H9 (cell line): Measurements from ENCODE around the gene ATG14. TPM values are rescaled to one million over a fixed set of nuclear protein-coding genes. Genes with fewer than 3 reads are reported as not detected.

ENCODE experiments used
- DNase-seq: peaks from one replicate; pipeline ENCODE4 v3.0.0-alpha.2; 2017
- H2AFZ ChIP-seq: one replicate; pipeline ENCODE4 v1.6.1; 2013; ENCODE audit warnings: mild to moderate bottlenecking, low read length, control low read depth, moderate library complexity
- H2AK5ac ChIP-seq: 2 replicates; pipeline ENCODE4 v1.6.1; 2013; ENCODE audit warnings: low read length, control low read depth, mixed read lengths; ENCODE audit not compliant: insufficient read length
- H2BK120ac ChIP-seq: one replicate; pipeline ENCODE4 v1.6.1; 2013; ENCODE audit warnings: low read depth, mild to moderate bottlenecking, low read length, control low read depth, inconsistent platforms; ENCODE audit not compliant: poor library complexity, severe bottlenecking
- H2BK12ac ChIP-seq: 2 replicates; pipeline ENCODE4 v1.6.1; 2013; ENCODE audit warnings: low read length, control low read depth, mixed read lengths, low read depth; ENCODE audit not compliant: insufficient read length
- H2BK15ac ChIP-seq: 2 replicates; pipeline ENCODE4 v1.6.1; 2013; ENCODE audit warnings: low read depth, low read length, control low read depth
- H2BK20ac ChIP-seq: one replicate; pipeline ENCODE4 v1.6.1; 2013; ENCODE audit warnings: low read depth, mild to moderate bottlenecking, low read length, control low read depth, inconsistent platforms; ENCODE audit not compliant: poor library complexity, severe bottlenecking
- H2BK5ac ChIP-seq: 2 replicates; pipeline ENCODE4 v1.6.1; 2013; ENCODE audit warnings: low read length, control low read depth, mixed read lengths; ENCODE audit not compliant: insufficient read length
- H3K14ac ChIP-seq: 2 replicates; pipeline ENCODE4 v1.6.1; 2013; ENCODE audit warnings: low read length, control low read depth; ENCODE audit not compliant: insufficient read depth
- H3K18ac ChIP-seq: 2 replicates; pipeline ENCODE4 v1.6.1; 2013; ENCODE audit warnings: low read depth, mild to moderate bottlenecking, mixed read lengths, low read length, control low read depth; ENCODE audit not compliant: insufficient read length
- H3K23ac ChIP-seq: 2 replicates; pipeline ENCODE4 v1.6.1; 2013; ENCODE audit warnings: low read length, control low read depth, mixed read lengths, low read depth; ENCODE audit not compliant: insufficient read length
- H3K23me2 ChIP-seq: 2 replicates; pipeline ENCODE4 v1.6.1; 2013; ENCODE audit warnings: low read depth, mild to moderate bottlenecking, mixed read lengths, low read length, control low read depth; ENCODE audit not compliant: insufficient read length, poor library complexity, severe bottlenecking
- H3K27ac ChIP-seq: 2 replicates; pipeline ENCODE4 v1.5.1; 2013; ENCODE audit warnings: low read length, control low read depth, mixed read lengths, low read depth; ENCODE audit not compliant: insufficient read length
- H3K27me3 ChIP-seq: 2 replicates; pipeline ENCODE4 v1.6.1; 2013; ENCODE audit warnings: low read length, control low read depth, inconsistent platforms; ENCODE audit not compliant: insufficient read depth
- H3K4ac ChIP-seq: 2 replicates; pipeline ENCODE4 v1.6.1; 2013; ENCODE audit warnings: low read depth, mild to moderate bottlenecking, control low read depth, inconsistent platforms, low read length, moderate library complexity
- H3K4me1 ChIP-seq: 2 replicates; pipeline ENCODE4 v1.6.1; 2013; ENCODE audit warnings: low read length, control low read depth, inconsistent platforms; ENCODE audit not compliant: insufficient read depth
- H3K4me2 ChIP-seq: 2 replicates; pipeline ENCODE4 v1.6.1; 2013; ENCODE audit warnings: low read length, control low read depth, mixed read lengths; ENCODE audit not compliant: insufficient read length, insufficient read depth
- H3K56ac ChIP-seq: 2 replicates; pipeline ENCODE4 v1.6.1; 2013; ENCODE audit warnings: low read depth, mild to moderate bottlenecking, mixed read lengths, low read length, control low read depth; ENCODE audit not compliant: insufficient read length
- H3K79me1 ChIP-seq: 2 replicates; pipeline ENCODE4 v1.6.1; 2013; ENCODE audit warnings: low read depth, mild to moderate bottlenecking, moderate library complexity, low read length, control low read depth, inconsistent platforms; ENCODE audit not compliant: insufficient read depth, poor library complexity, severe bottlenecking
- H3K79me2 ChIP-seq: 2 replicates; pipeline ENCODE4 v1.6.1; 2013; ENCODE audit warnings: low read length, control low read depth, inconsistent platforms; ENCODE audit not compliant: insufficient read depth
- H3K9ac ChIP-seq: 2 replicates; pipeline ENCODE4 v1.6.1; 2013; ENCODE audit warnings: low read length, control low read depth, mixed read lengths; ENCODE audit not compliant: insufficient read length; ENCODE audit errors: extremely low read depth
- H3K9me3 ChIP-seq: one replicate; pipeline ENCODE4 v1.6.1; 2013; ENCODE audit warnings: low read depth, low read length, inconsistent platforms; ENCODE audit not compliant: control insufficient read depth
- H3T11ph ChIP-seq: one replicate; pipeline ENCODE4 v1.6.1; 2013; ENCODE audit warnings: mild to moderate bottlenecking, low read length, control low read depth, inconsistent platforms
- H4K20me1 ChIP-seq: one replicate; pipeline ENCODE4 v1.6.1; 2013; ENCODE audit not compliant: control insufficient read depth, insufficient read length, insufficient read depth
- H4K5ac ChIP-seq: 2 replicates; pipeline ENCODE4 v1.6.1; 2013; ENCODE audit warnings: low read depth, mild to moderate bottlenecking, mixed read lengths, low read length, control low read depth; ENCODE audit not compliant: insufficient read length
- H4K8ac ChIP-seq: replicated peaks from 2 replicates; pipeline ENCODE4 v1.6.1; 2013; ENCODE audit warnings: low read length, control low read depth, mixed read lengths, low read depth; ENCODE audit not compliant: insufficient read length
- H4K91ac ChIP-seq: 2 replicates; pipeline ENCODE4 v1.6.1; 2013; ENCODE audit warnings: low read depth, mild to moderate bottlenecking, moderate library complexity, mixed read lengths, low read length, control low read depth; ENCODE audit not compliant: insufficient read length
- H3K27ac Mint-ChIP-seq, 3 experiments: 2 replicates in 2 of 3; 3 replicates in 1 of 3; pipeline ENCODE4 v1.8.0; 2020 to 2021; ENCODE audit warnings: mixed read lengths in 3 of 3, mild to moderate bottlenecking in 1 of 3, moderate library complexity in 1 of 3
- H3K27me3 Mint-ChIP-seq: 2 replicates; pipeline ENCODE4 v1.8.0; 2021; ENCODE audit warnings: low read depth, mild to moderate bottlenecking, moderate library complexity, mixed read lengths
- H3K36me3 Mint-ChIP-seq, 3 experiments: 2 replicates in 2 of 3; 3 replicates in 1 of 3; pipeline ENCODE4 v1.8.0; 2020 to 2021; ENCODE audit warnings: low read depth in 3 of 3, mixed read lengths in 3 of 3; ENCODE audit not compliant: insufficient read depth in 1 of 3
- H3K4me1 Mint-ChIP-seq, 2 experiments: 2 replicates each; pipeline ENCODE4 v1.8.0; 2020; ENCODE audit warnings: mixed read lengths in 2 of 2
- H3K4me3 Mint-ChIP-seq, 2 experiments: 2 replicates in 1 of 2; 3 replicates in 1 of 2; pipeline ENCODE4 v1.8.0; 2020 to 2021; ENCODE audit warnings: mild to moderate bottlenecking in 2 of 2, mixed read lengths in 2 of 2, moderate library complexity in 1 of 2
- H3K9me3 Mint-ChIP-seq, 2 experiments: 2 replicates in 1 of 2; 3 replicates in 1 of 2; pipeline ENCODE4 v1.8.0; 2020; ENCODE audit warnings: mild to moderate bottlenecking in 2 of 2, mixed read lengths in 2 of 2, moderate library complexity in 1 of 2
- CTCF ChIP-seq: fragments of 200-600 bp; sonication (generic); conservative IDR thresholded peaks from 3 replicates; pipeline ENCODE4 v1.8.0; 2021; ENCODE audit warnings: antibody characterized with exemption, mild to moderate bottlenecking
- WGBS: extraction: QIAGEN DNeasy Blood & Tissue Kit; methylation state at CpG from one replicate; pipeline ENCODE4 v1.1.7; 2013; ENCODE audit warnings: missing lambda C conversion rate, low lambda C conversion rate, mixed read lengths; ENCODE audit not compliant: insufficient read length; ENCODE audit errors: extremely low coverage; 5-methylcytosine and 5-hydroxymethylcytosine counted together
- total RNA-seq: library from RNA; stranded (reverse); gene quantifications from 2 replicates; pipeline ENCODE4 v1.2.1, GENCODE V29; 2021

The ATG14 gene
- total RNA-seq, 1 experiment from 2014 or later, result 13.6 TPM

GRCh38 chr14:55451950-55452349, 40.3 kb upstream of the ATG14 start:
- H3K27me3 ChIP-seq, result no peaks in the 10 kb centered on the region
- no peak overlapping the region for H3K27ac ChIP-seq
- H2BK12ac ChIP-seq, result no peak overlapping the region
- no peak overlapping the region for H3K4me2 ChIP-seq
- no peaks in the 10 kb centered on the region for H3K79me2 ChIP-seq
- Mint-ChIP-seq H3K4me1 (peaks cover 15 to 17% of the 10 kb centered on the region in 2 experiments), H3K27me3 (peaks cover 2% of the 10 kb centered on the region; the same call in 1 of the 2 replicates), H3K27ac (no peak overlapping the region), H3K4me3 (no peak overlapping the region), H3K9me3 (no peaks in the 10 kb centered on the region), H3K36me3 (peaks cover 0 to 2% (median 0%) of the 10 kb centered on the region in 3 experiments; a peak in 2 of 7 replicates)
- no peak overlapping the region for H2AFZ ChIP-seq
- H4K91ac ChIP-seq, result no peak overlapping the region
- H3K9ac ChIP-seq, result no peak overlapping the region
- no peak overlapping the region for H4K8ac ChIP-seq
- no peaks in the 10 kb centered on the region for H3K4me1 ChIP-seq
- no peak overlapping the region for H2BK15ac ChIP-seq
- no peak overlapping the region for H2BK5ac ChIP-seq
- no peak overlapping the region for H2AK5ac ChIP-seq
- no peak for DNase-seq
- H3T11ph ChIP-seq, result no peak overlapping the region
- H3K9me3 ChIP-seq, result no peaks in the 10 kb centered on the region
- no peak overlapping the region for H3K14ac ChIP-seq
- H3K23ac ChIP-seq, result no peak overlapping the region
- no peak overlapping the region for H2BK120ac ChIP-seq
- no peaks in the 10 kb centered on the region for H4K20me1 ChIP-seq
- WGBS, result no CpG with 5 or more reads among the region's 2 CpGs
- H3K18ac ChIP-seq, result no peak overlapping the region
- no peak overlapping the region for H4K5ac ChIP-seq
- H2BK20ac ChIP-seq, result no peak overlapping the region
- H3K4ac ChIP-seq, result no peak overlapping the region
- no peaks in the 10 kb centered on the region for H3K23me2 ChIP-seq
- H3K56ac ChIP-seq, result no peak overlapping the region
- TF ChIP-seq CTCF, result no peak
- H3K79me1 ChIP-seq, result no peaks in the 10 kb centered on the region
